ENCODE data around the gene IL17RA.

GRCh38 chr22:17140826-17141766, 56.3 kb downstream of the IL17RA start:
- no peak for TF ChIP-seq CTCF (conservative IDR thresholded peaks at IDR 0.05; ENCODE audit: low read depth, low read length)
- no peak for TF ChIP-seq EZH2 (IDR thresholded peaks at IDR 0.05; ENCODE audit: borderline replicate concordance, low read depth, low read length, poor library complexity, severe bottlenecking)
